Loucy (cell line): ENCODE results near the gene CDC25A.
A peak's percentile ranks its signal among the peaks of the same experiment; 100 is the strongest.

ENCODE experiments used
- H2AFZ ChIP-seq: fragments of 200-600 bp; sonication (generic); 2 replicates; pipeline ENCODE4 v1.6.0; 2016; ENCODE audit warnings: antibody characterized with exemption, mild to moderate bottlenecking, low read length, moderate library complexity
- H3F3A ChIP-seq: fragments of 200-600 bp; 2 replicates; pipeline ENCODE4 v1.6.0; 2016; ENCODE audit warnings: antibody characterized with exemption, low read depth, mild to moderate bottlenecking
- H3K27me3 ChIP-seq: fragments of 200-600 bp; sonication (generic); 2 replicates; pipeline ENCODE4 v1.6.1; 2014; ENCODE audit warnings: low read length, mild to moderate bottlenecking; ENCODE audit not compliant: insufficient read depth, poor library complexity, severe bottlenecking
- H3K36me3 ChIP-seq: fragments of 200-600 bp; sonication (generic); 2 replicates; pipeline ENCODE4 v1.6.1; 2016; ENCODE audit warnings: low read length; ENCODE audit not compliant: insufficient read depth
- H3K4me1 ChIP-seq: fragments of 200-600 bp; sonication (generic); 2 replicates; pipeline ENCODE4 v1.5.1; 2014; ENCODE audit warnings: low read length, mild to moderate bottlenecking; ENCODE audit not compliant: insufficient read depth, poor library complexity, severe bottlenecking
- H3K4me2 ChIP-seq: fragments of 200-600 bp; sonication (generic); 2 replicates; pipeline ENCODE4 v1.6.0; 2014; ENCODE audit warnings: antibody characterized with exemption, low read length, low read depth, mild to moderate bottlenecking; ENCODE audit not compliant: poor library complexity, severe bottlenecking
- H3K4me3 ChIP-seq: fragments of 200-600 bp; sonication (generic); 2 replicates; pipeline ENCODE4 v1.5.1; 2014; ENCODE audit warnings: low read length, mild to moderate bottlenecking, mixed read lengths; ENCODE audit not compliant: poor library complexity, severe bottlenecking
- H3K79me2 ChIP-seq: fragments of 200-600 bp; sonication (generic); 2 replicates; pipeline ENCODE4 v1.6.1; 2014; ENCODE audit warnings: low read length; ENCODE audit not compliant: insufficient read depth
- H3K9ac ChIP-seq: fragments of 200-600 bp; sonication (generic); 2 replicates; pipeline ENCODE4 v1.6.0; 2014; ENCODE audit warnings: mild to moderate bottlenecking, low read depth, low read length, moderate library complexity; ENCODE audit not compliant: poor library complexity, severe bottlenecking
- H3K9me2 ChIP-seq: fragments of 200-600 bp; sonication (generic); replicated peaks from 2 replicates; pipeline ENCODE4 v1.6.1; 2016; ENCODE audit warnings: low read depth, low read length, mixed read lengths
- H3K9me3 ChIP-seq: fragments of 200-600 bp; sonication (generic); 2 replicates; pipeline ENCODE4 v1.6.1; 2014; ENCODE audit warnings: mild to moderate bottlenecking, antibody characterized with exemption, low read length, low read depth; ENCODE audit not compliant: insufficient read depth
- H4K20me1 ChIP-seq: fragments of 200-600 bp; sonication (generic); 2 replicates; pipeline ENCODE4 v1.6.0; 2014; ENCODE audit warnings: antibody characterized with exemption, low read length, mild to moderate bottlenecking; ENCODE audit not compliant: insufficient read depth, poor library complexity, severe bottlenecking
- EZH2phosphoT487 ChIP-seq: fragments of 200-600 bp; IDR thresholded peaks from 2 replicates; pipeline ENCODE4 v1.6.1; 2018; ENCODE audit warnings: antibody characterized with exemption, mild to moderate bottlenecking, moderate library complexity, borderline replicate concordance
- TF ChIP-seq, protein P1 (sequence below): fragments of 200-600 bp; sonication (generic); conservative IDR thresholded peaks from 2 replicates; pipeline ENCODE4 v1.5.1; 2014; ENCODE audit warnings: mild to moderate bottlenecking, antibody characterized with exemption, low read length

CDC25A gene

DNA sequence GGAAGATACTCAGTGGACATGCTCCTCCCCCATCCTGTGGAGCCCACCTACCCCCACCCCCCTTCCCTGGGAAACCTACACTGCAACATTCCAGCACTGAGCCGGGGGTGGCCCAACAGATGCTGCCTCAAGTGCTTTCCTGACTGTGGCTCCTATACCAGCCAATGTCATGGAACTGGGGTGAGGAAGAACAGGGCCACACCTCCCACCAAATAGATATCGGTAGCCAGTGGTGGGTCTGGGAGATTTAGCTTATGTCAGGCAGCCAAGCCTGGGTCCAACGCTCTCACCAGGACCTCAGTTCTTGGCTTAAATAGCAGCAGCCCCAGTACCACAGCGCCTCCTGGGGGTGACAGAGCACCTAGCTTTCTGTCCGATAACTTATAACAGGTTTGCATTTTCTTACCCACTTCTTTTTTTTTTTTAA is 30.3 kb downstream of the CDC25A start:
- H2AFZ ChIP-seq = no peak overlapping the region
- no peaks in the 10 kb centered on the region for H4K20me1 ChIP-seq
- no peaks in the 10 kb centered on the region for H3K9me2 ChIP-seq
- H3F3A ChIP-seq = no peaks in the 10 kb centered on the region
- H3K9ac ChIP-seq = no peak overlapping the region
- H3K4me2 ChIP-seq = no peak overlapping the region
- H3K79me2 ChIP-seq = no peaks in the 10 kb centered on the region
- no peak overlapping the region for H3K4me3 ChIP-seq
- no peak for TF ChIP-seq EZH2phosphoT487
- TF ChIP-seq, protein P1, sequence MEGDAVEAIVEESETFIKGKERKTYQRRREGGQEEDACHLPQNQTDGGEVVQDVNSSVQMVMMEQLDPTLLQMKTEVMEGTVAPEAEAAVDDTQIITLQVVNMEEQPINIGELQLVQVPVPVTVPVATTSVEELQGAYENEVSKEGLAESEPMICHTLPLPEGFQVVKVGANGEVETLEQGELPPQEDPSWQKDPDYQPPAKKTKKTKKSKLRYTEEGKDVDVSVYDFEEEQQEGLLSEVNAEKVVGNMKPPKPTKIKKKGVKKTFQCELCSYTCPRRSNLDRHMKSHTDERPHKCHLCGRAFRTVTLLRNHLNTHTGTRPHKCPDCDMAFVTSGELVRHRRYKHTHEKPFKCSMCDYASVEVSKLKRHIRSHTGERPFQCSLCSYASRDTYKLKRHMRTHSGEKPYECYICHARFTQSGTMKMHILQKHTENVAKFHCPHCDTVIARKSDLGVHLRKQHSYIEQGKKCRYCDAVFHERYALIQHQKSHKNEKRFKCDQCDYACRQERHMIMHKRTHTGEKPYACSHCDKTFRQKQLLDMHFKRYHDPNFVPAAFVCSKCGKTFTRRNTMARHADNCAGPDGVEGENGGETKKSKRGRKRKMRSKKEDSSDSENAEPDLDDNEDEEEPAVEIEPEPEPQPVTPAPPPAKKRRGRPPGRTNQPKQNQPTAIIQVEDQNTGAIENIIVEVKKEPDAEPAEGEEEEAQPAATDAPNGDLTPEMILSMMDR = peak; percentile 82
- peaks cover 52% of the 10 kb centered on the region; the same call in 1 of the 2 replicates for H3K36me3 ChIP-seq
- no peaks in the 10 kb centered on the region for H3K27me3 ChIP-seq
- no peaks in the 10 kb centered on the region for H3K9me3 ChIP-seq
- H3K4me1 ChIP-seq = no peaks in the 10 kb centered on the region

- peaks cover 51% of the 10 kb centered on the region; the same call in 1 of the 2 replicates for H3K36me3 ChIP-seq
- H4K20me1 ChIP-seq = no peaks in the 10 kb centered on the region
- no peaks in the 10 kb centered on the region for H3K4me1 ChIP-seq
- H3F3A ChIP-seq = no peaks in the 10 kb centered on the region
- TF ChIP-seq, protein P1 = no peak
- TF ChIP-seq EZH2phosphoT487 = no peak
- H2AFZ ChIP-seq = no peak overlapping the region
- H3K9ac ChIP-seq = no peak overlapping the region
- H3K4me3 ChIP-seq = no peak overlapping the region
- H3K27me3 ChIP-seq = no peaks in the 10 kb centered on the region
- H3K9me2 ChIP-seq = no peaks in the 10 kb centered on the region
- H3K4me2 ChIP-seq = no peak overlapping the region
- H3K79me2 ChIP-seq = no peaks in the 10 kb centered on the region
- H3K9me3 ChIP-seq = no peaks in the 10 kb centered on the region
Measured at GRCh38 chr3:48157202-48157840, 30.9 kb downstream of the CDC25A start.

DNA sequence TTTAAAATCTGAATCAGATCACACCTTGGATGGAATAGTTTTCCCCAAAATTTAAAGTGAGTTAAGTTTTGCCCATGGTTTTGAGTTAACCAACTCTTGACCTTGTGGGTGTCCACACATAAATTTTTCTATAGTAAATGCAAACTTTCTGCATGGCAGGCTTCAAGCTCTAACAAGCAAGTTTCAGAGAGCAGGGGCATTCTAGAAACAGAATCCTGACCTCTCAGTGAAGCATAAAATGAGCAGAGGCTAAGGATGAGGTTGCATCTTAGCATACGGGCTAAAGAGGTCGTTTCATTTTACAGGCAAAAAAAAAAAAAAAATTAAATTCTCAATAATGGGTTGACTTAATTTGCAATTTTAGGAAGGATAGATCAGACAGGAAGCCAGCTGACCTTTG is 32.1 kb downstream of the CDC25A start:
- peaks cover 40% of the 10 kb centered on the region; the same call in 1 of the 2 replicates for H3K36me3 ChIP-seq
- no peak overlapping the region for H3K4me2 ChIP-seq
- TF ChIP-seq, protein P1 = no peak
- no peak for TF ChIP-seq EZH2phosphoT487
- no peak overlapping the region for H3K4me3 ChIP-seq
- H3K9me2 ChIP-seq = no peaks in the 10 kb centered on the region
- H3K9ac ChIP-seq = no peak overlapping the region
- H3K9me3 ChIP-seq = no peaks in the 10 kb centered on the region
- no peak overlapping the region for H2AFZ ChIP-seq
- H3K79me2 ChIP-seq = no peaks in the 10 kb centered on the region
- H4K20me1 ChIP-seq = no peaks in the 10 kb centered on the region
- H3K4me1 ChIP-seq = no peaks in the 10 kb centered on the region
- no peaks in the 10 kb centered on the region for H3K27me3 ChIP-seq
- no peaks in the 10 kb centered on the region for H3F3A ChIP-seq
